ENCODE data around the gene CFAP70.

Gene CFAP70

DNA sequence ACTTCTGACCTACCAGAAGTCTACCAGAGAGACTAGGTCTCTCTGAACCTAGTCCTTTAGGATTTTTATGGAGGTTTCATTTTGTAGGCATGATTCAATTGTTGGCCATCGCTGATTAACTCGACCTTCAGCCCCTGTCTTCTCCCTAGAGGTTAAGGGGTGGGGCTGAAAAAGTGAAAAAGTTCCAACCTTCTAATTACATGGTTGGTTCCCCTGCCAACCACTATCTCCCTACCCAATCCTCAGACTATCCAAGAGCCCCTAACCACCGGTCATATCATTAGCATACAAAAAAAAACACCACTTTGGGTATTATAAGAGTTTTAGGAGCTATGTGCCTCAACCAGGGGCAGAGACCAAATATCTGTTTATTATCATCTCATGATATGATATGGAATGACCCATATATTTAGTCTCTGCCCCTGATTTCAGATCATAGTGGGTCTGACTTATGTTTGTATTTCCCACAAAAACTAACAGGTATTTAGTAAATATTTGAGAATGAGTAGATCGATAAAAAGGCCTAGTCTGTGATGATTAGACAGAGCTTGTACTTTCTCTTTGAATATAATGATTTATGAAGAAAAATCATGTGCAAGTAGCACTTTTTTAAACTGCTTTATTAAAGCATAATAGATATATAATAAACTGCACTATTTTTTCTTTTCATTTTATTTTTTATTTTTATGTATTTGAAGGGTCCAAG lies 147.4 kb downstream of the CFAP70 start:
- Histone ChIP-seq H3K4me1 (ENCODE audit: insufficient read depth, low read length, severe bottlenecking) (no peaks in the 10 kb centered on the region), H3K79me2 (ENCODE audit: insufficient read depth, low read length) (no peaks in the 10 kb centered on the region), H3K4me3 (ENCODE audit: low read depth, low read length, poor library complexity, severe bottlenecking) (no peak overlapping the region), H3K4me2 (ENCODE audit: low read length) (no peak overlapping the region), H2AFZ (ENCODE audit: low read length) (no peak overlapping the region), H3K27me3 (ENCODE audit: insufficient read depth, low read length) (no peaks in the 10 kb centered on the region), H3K9me2 (ENCODE audit: low read depth, low read length) (no peaks in the 10 kb centered on the region), H3K36me3 (ENCODE audit: insufficient read depth, low read length) (peaks cover under 1% of the 10 kb centered on the region), H4K20me1 (ENCODE audit: insufficient read depth, low read length) (no peaks in the 10 kb centered on the region), H3K9me3 (ENCODE audit: low read length) (peaks cover under 1% of the 10 kb centered on the region; the same call in 1 of the 2 replicates), H3F3A (ENCODE audit: insufficient read depth, low read length) (no peaks in the 10 kb centered on the region), H3K27ac (ENCODE audit: low read depth, low read length, poor library complexity, severe bottlenecking) (no peak overlapping the region), H3K9ac (ENCODE audit: low read length) (no peak overlapping the region)
- TF ChIP-seq EZH2 (IDR thresholded peaks at IDR 0.05; ENCODE audit: borderline replicate concordance, low read length): no peak
- TF ChIP-seq, protein P1, sequence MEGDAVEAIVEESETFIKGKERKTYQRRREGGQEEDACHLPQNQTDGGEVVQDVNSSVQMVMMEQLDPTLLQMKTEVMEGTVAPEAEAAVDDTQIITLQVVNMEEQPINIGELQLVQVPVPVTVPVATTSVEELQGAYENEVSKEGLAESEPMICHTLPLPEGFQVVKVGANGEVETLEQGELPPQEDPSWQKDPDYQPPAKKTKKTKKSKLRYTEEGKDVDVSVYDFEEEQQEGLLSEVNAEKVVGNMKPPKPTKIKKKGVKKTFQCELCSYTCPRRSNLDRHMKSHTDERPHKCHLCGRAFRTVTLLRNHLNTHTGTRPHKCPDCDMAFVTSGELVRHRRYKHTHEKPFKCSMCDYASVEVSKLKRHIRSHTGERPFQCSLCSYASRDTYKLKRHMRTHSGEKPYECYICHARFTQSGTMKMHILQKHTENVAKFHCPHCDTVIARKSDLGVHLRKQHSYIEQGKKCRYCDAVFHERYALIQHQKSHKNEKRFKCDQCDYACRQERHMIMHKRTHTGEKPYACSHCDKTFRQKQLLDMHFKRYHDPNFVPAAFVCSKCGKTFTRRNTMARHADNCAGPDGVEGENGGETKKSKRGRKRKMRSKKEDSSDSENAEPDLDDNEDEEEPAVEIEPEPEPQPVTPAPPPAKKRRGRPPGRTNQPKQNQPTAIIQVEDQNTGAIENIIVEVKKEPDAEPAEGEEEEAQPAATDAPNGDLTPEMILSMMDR (IDR thresholded peaks at IDR 0.05; ENCODE audit: low read length): no peak

DNA sequence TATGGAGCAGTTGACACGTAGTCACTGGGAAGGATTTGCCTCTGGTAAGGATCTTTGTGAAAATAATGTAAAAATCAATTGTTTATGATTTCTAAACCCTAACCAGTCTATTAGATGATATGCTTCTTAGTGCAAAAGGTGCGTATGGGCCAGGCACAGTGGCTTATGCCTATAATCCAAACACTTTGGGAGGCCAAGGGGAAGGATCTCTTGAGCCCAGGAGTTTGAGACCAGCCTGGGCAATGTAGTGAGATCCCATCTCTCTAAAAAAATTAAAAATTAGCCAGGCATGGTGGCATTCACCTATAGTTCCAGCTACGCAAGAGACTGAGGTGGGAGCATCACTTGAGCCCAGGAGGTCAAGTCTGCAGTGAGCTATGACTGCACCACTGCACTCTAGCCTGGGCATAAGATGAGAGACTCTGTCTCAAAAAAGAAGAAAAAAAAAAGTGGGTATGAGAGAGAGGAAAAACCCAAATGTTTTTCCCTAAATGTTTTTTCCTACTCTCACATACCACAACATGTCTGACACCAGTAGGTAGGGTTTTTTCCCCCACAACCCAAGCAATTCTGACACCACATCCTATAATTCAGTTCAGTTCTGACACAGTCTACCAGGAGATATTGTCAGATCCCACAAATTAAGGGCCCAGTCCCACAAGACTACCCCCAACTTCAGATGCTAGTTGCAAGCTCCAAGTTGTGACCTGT lies 148.1 kb downstream of the CFAP70 start:
- Histone ChIP-seq H3F3A (ENCODE audit: insufficient read depth, low read length) (no peaks in the 10 kb centered on the region), H3K36me3 (ENCODE audit: insufficient read depth, low read length) (no peaks in the 10 kb centered on the region), H3K9me2 (ENCODE audit: low read depth, low read length) (no peaks in the 10 kb centered on the region), H3K4me3 (ENCODE audit: low read depth, low read length, poor library complexity, severe bottlenecking) (no peak overlapping the region), H3K27me3 (ENCODE audit: insufficient read depth, low read length) (no peaks in the 10 kb centered on the region), H3K4me1 (ENCODE audit: insufficient read depth, low read length, severe bottlenecking) (no peaks in the 10 kb centered on the region), H3K9me3 (ENCODE audit: low read length) (peaks cover 5% of the 10 kb centered on the region; the same call in 1 of the 2 replicates), H3K79me2 (ENCODE audit: insufficient read depth, low read length) (no peaks in the 10 kb centered on the region), H3K27ac (ENCODE audit: low read depth, low read length, poor library complexity, severe bottlenecking) (no peak overlapping the region), H3K4me2 (ENCODE audit: low read length) (no peak overlapping the region), H2AFZ (ENCODE audit: low read length) (no peak overlapping the region), H4K20me1 (ENCODE audit: insufficient read depth, low read length) (no peaks in the 10 kb centered on the region), H3K9ac (ENCODE audit: low read length) (no peak overlapping the region)
- TF ChIP-seq EZH2 (IDR thresholded peaks at IDR 0.05; ENCODE audit: borderline replicate concordance, low read length): no peak
- TF ChIP-seq, protein P1 (IDR thresholded peaks at IDR 0.05; ENCODE audit: low read length): no peak

DNA sequence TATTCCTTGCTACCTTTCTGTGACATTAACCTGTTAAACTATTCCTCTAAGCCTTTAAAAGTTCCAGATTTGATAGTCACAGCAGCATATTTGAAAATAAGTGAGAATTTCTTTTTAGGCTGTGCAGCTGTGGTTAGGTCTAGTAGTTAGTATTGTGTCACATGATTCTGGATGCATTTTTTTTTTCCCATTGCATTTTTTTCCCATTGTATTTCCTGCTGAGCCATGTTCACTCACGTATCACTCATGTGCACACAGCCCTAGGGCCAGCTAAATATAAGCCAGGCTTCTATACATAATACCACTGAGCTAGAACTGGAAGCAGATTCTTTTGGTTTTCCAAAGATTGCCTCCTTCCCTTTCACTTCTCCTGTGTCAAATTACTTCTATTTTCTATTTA lies 149.0 kb downstream of the CFAP70 start:
- no peak overlapping the region for H3K27ac ChIP-seq (ENCODE audit: low read depth, low read length, poor library complexity, severe bottlenecking)
- H3K9ac ChIP-seq (ENCODE audit: low read length): no peak overlapping the region
- no peaks in the 10 kb centered on the region for H3K4me1 ChIP-seq (ENCODE audit: insufficient read depth, low read length, severe bottlenecking)
- no peak overlapping the region for H2AFZ ChIP-seq (ENCODE audit: low read length)
- no peak overlapping the region for H3K4me3 ChIP-seq (ENCODE audit: low read depth, low read length, poor library complexity, severe bottlenecking)
- TF ChIP-seq, protein P1 (IDR thresholded peaks at IDR 0.05; ENCODE audit: low read length): no peak
- no peak for TF ChIP-seq EZH2 (IDR thresholded peaks at IDR 0.05; ENCODE audit: borderline replicate concordance, low read length)
- no peaks in the 10 kb centered on the region for H3K9me2 ChIP-seq (ENCODE audit: low read depth, low read length)
- no peaks in the 10 kb centered on the region for H4K20me1 ChIP-seq (ENCODE audit: insufficient read depth, low read length)
- H3K36me3 ChIP-seq (ENCODE audit: insufficient read depth, low read length): no peaks in the 10 kb centered on the region
- no peaks in the 10 kb centered on the region for H3K27me3 ChIP-seq (ENCODE audit: insufficient read depth, low read length)
- H3K79me2 ChIP-seq (ENCODE audit: insufficient read depth, low read length): no peaks in the 10 kb centered on the region
- H3F3A ChIP-seq (ENCODE audit: insufficient read depth, low read length): no peaks in the 10 kb centered on the region
- no peak overlapping the region for H3K4me2 ChIP-seq (ENCODE audit: low read length)
- H3K9me3 ChIP-seq (ENCODE audit: low read length): peaks cover 5% of the 10 kb centered on the region; the same call in 1 of the 2 replicates
